A673 (cell line): ENCODE results near the gene TBC1D16. TPM values are rescaled to one million over a fixed set of nuclear protein-coding genes. Genes with fewer than 3 reads are reported as not detected.
A peak's percentile ranks its signal among the peaks of the same experiment; 100 is the strongest.

Experiments used
- BruUV-seq: library from RNA; stranded (reverse); fragments of 400-500 nt; replicated peaks from 2 replicates; lab custom pipeline; 2021; lab: Mats Ljungman, UMichigan
- CTCF ChIA-PET: fragments of 300-600 bp; sonication (Branson Sonifier 250); formaldehyde crosslinking; loops from one replicate; lab custom pipeline; 2022; ENCODE audit warnings: antibody characterized with exemption; lab: Charles Lee
- POLR2A ChIA-PET: fragments of 300-600 bp; sonication (Branson Sonifier 250); formaldehyde crosslinking; loops from one replicate; lab custom pipeline; 2022; ENCODE audit warnings: antibody characterized with exemption; ENCODE audit not compliant: low non-redundant PET; lab: Charles Lee
- DNase-seq: peaks from one replicate; pipeline ENCODE4 v3.0.0-alpha.2; 2015; ENCODE audit warnings: low spot score
- H3K27ac ChIP-seq: fragments of 200-600 bp; sonication (generic); 2 replicates; pipeline ENCODE4 v1.5.1; 2016; ENCODE audit warnings: mixed run types, low read depth, mild to moderate bottlenecking, mixed read lengths, antibody characterized with exemption, low read length; ENCODE audit not compliant: poor library complexity, severe bottlenecking
- H3K27me3 ChIP-seq: fragments of 200-600 bp; sonication (generic); replicated peaks from 2 replicates; pipeline ENCODE4 v1.6.1; 2017; ENCODE audit warnings: mixed run types, low read depth, mild to moderate bottlenecking, mixed read lengths, antibody characterized with exemption, low read length; ENCODE audit not compliant: insufficient read depth, poor library complexity
- H3K36me3 ChIP-seq: fragments of 200-600 bp; sonication (generic); 2 replicates; pipeline ENCODE4 v1.6.1; 2016; ENCODE audit warnings: mixed run types, mild to moderate bottlenecking, mixed read lengths, antibody characterized with exemption, low read length; ENCODE audit not compliant: insufficient read depth, poor library complexity, severe bottlenecking
- H3K4me1 ChIP-seq: fragments of 200-600 bp; sonication (generic); 2 replicates; pipeline ENCODE4 v1.6.1; 2017; ENCODE audit warnings: mixed run types, mild to moderate bottlenecking, mixed read lengths, antibody characterized with exemption, low read length; ENCODE audit not compliant: insufficient read depth, poor library complexity, severe bottlenecking
- H3K4me3 ChIP-seq: fragments of 200-600 bp; sonication (generic); 2 replicates; pipeline ENCODE4 v1.5.1; 2016; ENCODE audit warnings: low read depth, mixed run types, mild to moderate bottlenecking, mixed read lengths, low read length; ENCODE audit not compliant: poor library complexity, severe bottlenecking
- H3K9me3 ChIP-seq: fragments of 200-600 bp; sonication (generic); 2 replicates; pipeline ENCODE4 v1.6.1; 2016; ENCODE audit warnings: mixed run types, low read depth, mild to moderate bottlenecking, mixed read lengths, antibody characterized with exemption, low read length; ENCODE audit not compliant: poor library complexity, severe bottlenecking
- CTCF ChIP-seq: fragments of 300-800, 200-600 bp; sonication (generic); conservative IDR thresholded peaks from 2 replicates; pipeline ENCODE4 v1.5.1; 2017; ENCODE audit warnings: low read depth, mild to moderate bottlenecking, antibody characterized with exemption, low read length, moderate library complexity, mixed read lengths
- EZH2 ChIP-seq: fragments of 200-600 bp; sonication (generic); IDR thresholded peaks from 2 replicates; pipeline ENCODE4 v1.6.1; 2017; ENCODE audit warnings: borderline replicate concordance, low read depth, mild to moderate bottlenecking, mixed read lengths, antibody characterized with exemption, low read length; ENCODE audit not compliant: poor library complexity, severe bottlenecking
- intact Hi-C: fragments of 100-400 bp; cut with micrococcal nuclease; formaldehyde crosslinking; loops from one replicate; pipeline ENCODE4 v1.10.0; 2022; ENCODE audit not compliant: unreplicated experiment
- total RNA-seq: library from RNA; stranded (reverse); gene quantifications from 2 replicates; pipeline ENCODE4 v1.2.3, GENCODE V29; 2021

Gene TBC1D16
- total RNA-seq, 1 experiment from 2014 or later = 49.1 TPM

- ChIA-PET CTCF (interaction anchor here (0.6 to 1.8 kb wide), 7 partner anchors 9 to 173 kb away, joined by 3 to 11 read pairs (median 3); no protein-coding TSS in a partner anchor), POLR2A (no interaction called here)
- no TSS peak for BruUV-seq
- intact Hi-C loops = no loop called here
- DNase-seq = peak; percentile 74
- no peaks in the 10 kb centered on the region for H3K27me3 ChIP-seq
- no peak overlapping the region for H3K27ac ChIP-seq
- peaks cover 15% of the 10 kb centered on the region for H3K36me3 ChIP-seq
- H3K9me3 ChIP-seq = no peaks in the 10 kb centered on the region
- no peak overlapping the region for H3K4me3 ChIP-seq
- H3K4me1 ChIP-seq = no peaks in the 10 kb centered on the region
- TF ChIP-seq EZH2 (no peak), CTCF (peak; percentile 98)
These were observed 27.3 kb downstream of the TBC1D16 start for GRCh38 chr17:80008383-80008840.

GRCh38 chr17:80007939-80008338, 27.7 kb downstream of the TBC1D16 start:
- Histone ChIP-seq H3K27ac (no peak overlapping the region), H3K27me3 (no peaks in the 10 kb centered on the region), H3K4me3 (no peak overlapping the region), H3K4me1 (no peaks in the 10 kb centered on the region), H3K9me3 (no peaks in the 10 kb centered on the region), H3K36me3 (peaks cover 10% of the 10 kb centered on the region)
- CTCF ChIA-PET = interaction anchor here (0.6 to 1.8 kb wide), 5 partner anchors 9 to 173 kb away, joined by 3 to 11 read pairs (median 3); no protein-coding TSS in a partner anchor
- no peak for TF ChIP-seq CTCF
- no peak for TF ChIP-seq EZH2
- DNase-seq = no peak
- POLR2A ChIA-PET = no interaction called here
- intact Hi-C loops = no loop called here
- no TSS peak for BruUV-seq

GRCh38 chr17:80006811-80007752, 28.6 kb downstream of the TBC1D16 start:
- Histone ChIP-seq H3K27me3 (no peaks in the 10 kb centered on the region), H3K27ac (no peak overlapping the region), H3K4me1 (no peaks in the 10 kb centered on the region), H3K4me3 (no peak overlapping the region), H3K9me3 (no peaks in the 10 kb centered on the region), H3K36me3 (peaks cover 5% of the 10 kb centered on the region)
- CTCF ChIA-PET = interaction anchor here (0.6 to 1.8 kb wide), 2 partner anchors 10 to 27 kb away, joined by 3 to 11 read pairs; no protein-coding TSS in a partner anchor
- BruUV-seq = no TSS peak
- no peak for TF ChIP-seq CTCF
- DNase-seq = no peak
- POLR2A ChIA-PET = no interaction called here
- intact Hi-C loops = no loop called here
